PC-3 (cell line): ENCODE data around the gene PTHLH. TPM values are rescaled to one million over a fixed set of nuclear protein-coding genes. Genes with fewer than 3 reads are reported as not detected.

ENCODE experiments used
- ATAC-seq: fragments of 200-7000 bp; cut with Tn5 transposase; 2 replicates; pipeline ENCODE4 v1.9.1; 2020; ENCODE audit warnings: mild to moderate bottlenecking, moderate library complexity
- BruUV-seq: library from RNA; stranded (reverse); fragments of 400-500 nt; replicated peaks from 2 replicates; lab custom pipeline; 2021; lab: Mats Ljungman, UMichigan
- CTCF ChIA-PET: fragments of 300-600 bp; sonication (Branson Sonifier 250); formaldehyde crosslinking; loops from one replicate; lab custom pipeline; 2022; ENCODE audit warnings: antibody characterized with exemption; lab: Charles Lee
- POLR2A ChIA-PET: fragments of 300-600 bp; sonication (Branson Sonifier 250); formaldehyde crosslinking; loops from one replicate; lab custom pipeline; 2022; ENCODE audit warnings: antibody characterized with exemption; ENCODE audit not compliant: unreplicated experiment; lab: Charles Lee
- DNase-seq: peaks from one replicate; pipeline ENCODE4 v3.0.0-alpha.2; 2015
- H2AFZ ChIP-seq: fragments of 300-600 bp; sonication (generic); 2 replicates; pipeline ENCODE4 v1.6.0; 2016; ENCODE audit warnings: antibody characterized with exemption, low read length
- H3F3A ChIP-seq: fragments of 300-600 bp; sonication (generic); one replicate; pipeline ENCODE4 v1.6.0; 2017; ENCODE audit warnings: antibody characterized with exemption, low read length, control low read depth, mild to moderate bottlenecking; ENCODE audit not compliant: unreplicated experiment
- H3K27ac ChIP-seq: fragments of 300-600 bp; sonication (generic); 2 replicates; pipeline ENCODE4 v1.5.1; 2016; ENCODE audit warnings: mild to moderate bottlenecking, low read length
- H3K27me3 ChIP-seq: fragments of 300-600 bp; sonication (generic); 2 replicates; pipeline ENCODE4 v1.6.1; 2016; ENCODE audit warnings: low read length, mixed read lengths
- H3K36me3 ChIP-seq: fragments of 300-600 bp; sonication (generic); 2 replicates; pipeline ENCODE4 v1.6.1; 2016; ENCODE audit warnings: low read depth, mixed run types, low read length, mixed read lengths
- H3K4me1 ChIP-seq: fragments of 300-600 bp; sonication (generic); 2 replicates; pipeline ENCODE4 v1.5.1; 2016; ENCODE audit warnings: low read length; ENCODE audit not compliant: insufficient read depth
- H3K4me2 ChIP-seq: fragments of 300-600 bp; sonication (generic); 2 replicates; pipeline ENCODE4 v1.6.0; 2016; ENCODE audit warnings: low read length
- H3K4me3 ChIP-seq: fragments of 300-600 bp; sonication (generic); 2 replicates; pipeline ENCODE4 v1.5.1; 2016; ENCODE audit warnings: mild to moderate bottlenecking, low read length, mixed read lengths
- H3K79me2 ChIP-seq: fragments of 300-600 bp; sonication (generic); 2 replicates; pipeline ENCODE4 v1.6.1; 2017; ENCODE audit warnings: low read length, mixed read lengths
- H3K9ac ChIP-seq: fragments of 300-600 bp; sonication (generic); 2 replicates; pipeline ENCODE4 v1.6.0; 2016; ENCODE audit warnings: mild to moderate bottlenecking, low read length
- H3K9me2 ChIP-seq: fragments of 300-600 bp; sonication (generic); replicated peaks from 2 replicates; pipeline ENCODE4 v1.6.1; 2016; ENCODE audit warnings: mixed run types, low read length, mixed read lengths
- H3K9me3 ChIP-seq: fragments of 300-600 bp; sonication (generic); 2 replicates; pipeline ENCODE4 v1.6.1; 2016; ENCODE audit warnings: low read length, mixed read lengths
- H4K20me1 ChIP-seq: fragments of 300-600 bp; sonication (generic); 2 replicates; pipeline ENCODE4 v1.6.1; 2016; ENCODE audit warnings: low read length, mixed read lengths
- CTCF ChIP-seq: fragments of 300-600 bp; sonication (generic); conservative IDR thresholded peaks from 2 replicates; pipeline ENCODE4 v1.5.1; 2017; ENCODE audit warnings: antibody characterized with exemption, low read depth, mild to moderate bottlenecking, low read length
- EZH2 ChIP-seq: fragments of 300-600 bp; sonication (generic); IDR thresholded peaks from one replicate; pipeline ENCODE4 v1.6.1; 2017; ENCODE audit warnings: antibody characterized with exemption, mild to moderate bottlenecking, low read length; ENCODE audit not compliant: unreplicated experiment
- EZH2phosphoT487 ChIP-seq: fragments of 300-600 bp; sonication (generic); IDR thresholded peaks from 2 replicates; pipeline ENCODE4 v1.6.1; 2018; ENCODE audit warnings: mild to moderate bottlenecking, antibody characterized with exemption, low read length, borderline replicate concordance
- intact Hi-C: fragments of 100-400 bp; cut with micrococcal nuclease; formaldehyde crosslinking; loops from 2 replicates; pipeline ENCODE4 v1.9.0; 2023
- total RNA-seq: library from RNA; depleted of rRNA; stranded (reverse); fragments of >200 nt; gene quantifications from 2 replicates; pipeline ENCODE4 v1.2.3, GENCODE V29; 2014

The PTHLH gene
- total RNA-seq, 1 experiment from 2014 or later, result 383 TPM

GRCh38 chr12:27973487-27973890, 956 bp upstream of the PTHLH start:
- H3K4me1 ChIP-seq, result peaks cover 62% of the 10 kb centered on the region
- TF ChIP-seq EZH2, result no peak
- peak overlapping the region; percentile 1; the same call in 1 of the 2 replicates for H3K4me3 ChIP-seq
- H2AFZ ChIP-seq, result no peak overlapping the region
- DNase-seq (peak; percentile 94), ATAC-seq (no peak)
- BruUV-seq, result no TSS peak
- no peaks in the 10 kb centered on the region for H3K9me3 ChIP-seq
- H3K27me3 ChIP-seq, result no peaks in the 10 kb centered on the region
- peaks cover 2% of the 10 kb centered on the region for H3K36me3 ChIP-seq
- peak overlapping the region; percentile 75 for H3K9ac ChIP-seq
- peak overlapping the region; percentile 8 for H3K4me2 ChIP-seq
- peaks cover 18% of the 10 kb centered on the region for H3F3A ChIP-seq
- H3K9me2 ChIP-seq, result no peaks in the 10 kb centered on the region
- intact Hi-C loops, result no loop called here
- H4K20me1 ChIP-seq, result peaks cover 2% of the 10 kb centered on the region
- POLR2A ChIA-PET, result interaction anchor here (0.6 to 1.1 kb wide), 6 partner anchors 40 to 1249 kb away, joined by 3 to 29 read pairs (median 4); no protein-coding TSS in a partner anchor
- H3K79me2 ChIP-seq, result peaks cover 43% of the 10 kb centered on the region
- H3K27ac ChIP-seq, result peak overlapping the region; percentile 76
- CTCF ChIA-PET, result interaction anchor here (0.7 kb wide), 1 partner anchor 55 kb away, joined by 3 read pairs; no protein-coding TSS in a partner anchor

- Histone ChIP-seq H3K27ac (peak overlapping the region; percentile 76), H3F3A (peaks cover 33% of the 10 kb centered on the region), H3K4me3 (peak overlapping the region; percentile 68), H2AFZ (peak overlapping the region; percentile 8), H3K79me2 (peaks cover 60% of the 10 kb centered on the region), H3K4me1 (peaks cover 78% of the 10 kb centered on the region), H3K4me2 (peak overlapping the region; percentile 76), H3K9me3 (no peaks in the 10 kb centered on the region), H3K36me3 (peaks cover 9% of the 10 kb centered on the region), H3K9me2 (no peaks in the 10 kb centered on the region), H3K27me3 (no peaks in the 10 kb centered on the region), H3K9ac (peak overlapping the region; percentile 85), H4K20me1 (peaks cover 8% of the 10 kb centered on the region)
- TF ChIP-seq CTCF (no peak), EZH2 (no peak), EZH2phosphoT487 (no peak)
- ATAC-seq (no peak), DNase-seq (peak; percentile 67)
- CTCF ChIA-PET, result interaction anchor here (1.6 to 4.2 kb wide), 4 partner anchors 11 to 928 kb away, joined by 3 to 58 read pairs (median 11); no protein-coding TSS in a partner anchor
- intact Hi-C loops, result loop anchor here (1.0 to 2.0 kb wide), 6 partner anchors 11 to 1069 kb away; no protein-coding TSS in a partner anchor
- BruUV-seq, result no TSS peak
- POLR2A ChIA-PET, result interaction anchor here (0.5 to 2.8 kb wide), 5 partner anchors 10 to 322 kb away, joined by 3 to 30 read pairs (median 26); no protein-coding TSS in a partner anchor
Measured at GRCh38 chr12:27971606-27972005, 927 bp downstream of the PTHLH start.

- peak overlapping the region; percentile 85 for H3K9ac ChIP-seq
- CTCF ChIA-PET, result interaction anchor here (0.6 to 4.2 kb wide), 12 partner anchors 8 to 992 kb away, joined by 3 to 58 read pairs (median 6); no protein-coding TSS in a partner anchor
Measured at GRCh38 chr12:27971121-27971489, 1.4 kb downstream of the PTHLH start.

More at GRCh38 chr12:27971121-27971489, 1.4 kb downstream of the PTHLH start:
- intact Hi-C loops, result loop anchor here (1.0 to 2.0 kb wide), 6 partner anchors 11 to 1070 kb away; no protein-coding TSS in a partner anchor
- TF ChIP-seq EZH2, result no peak
- H2AFZ ChIP-seq, result peak overlapping the region; percentile 8
- POLR2A ChIA-PET, result interaction anchor here (0.5 to 2.8 kb wide), 7 partner anchors 11 to 1102 kb away, joined by 3 to 30 read pairs (median 7); no protein-coding TSS in a partner anchor
- peaks cover 14% of the 10 kb centered on the region for H3K36me3 ChIP-seq
- H4K20me1 ChIP-seq, result peaks cover 13% of the 10 kb centered on the region
- H3K4me1 ChIP-seq, result peaks cover 78% of the 10 kb centered on the region
- no peaks in the 10 kb centered on the region for H3K9me3 ChIP-seq
- TSS peak; percentile 47 for BruUV-seq
- no peaks in the 10 kb centered on the region for H3K9me2 ChIP-seq
- peak; percentile 2 for ATAC-seq
- peak; percentile 90 for DNase-seq
- H3K27ac ChIP-seq, result peak overlapping the region; percentile 76
- peak overlapping the region; percentile 76 for H3K4me2 ChIP-seq
- H3K27me3 ChIP-seq, result no peaks in the 10 kb centered on the region
- H3F3A ChIP-seq, result peaks cover 38% of the 10 kb centered on the region
- H3K79me2 ChIP-seq, result peaks cover 61% of the 10 kb centered on the region
- peak overlapping the region; percentile 68 for H3K4me3 ChIP-seq
